SU-DHL-6 (cell line): ENCODE data around the gene TIPRL.

ENCODE experiments used
- H2AFZ ChIP-seq: fragments of 200-600 bp; sonication (generic); 2 replicates; pipeline ENCODE4 v1.6.1; 2014; ENCODE audit warnings: low read depth, mild to moderate bottlenecking, moderate library complexity, mixed read lengths, antibody characterized with exemption, low read length; ENCODE audit not compliant: severe bottlenecking
- H3F3A ChIP-seq: fragments of 200-600 bp; shearing (Covaris generic); 2 replicates; pipeline ENCODE4 v1.6.0; 2016; ENCODE audit warnings: antibody characterized with exemption, mild to moderate bottlenecking; ENCODE audit not compliant: insufficient read depth
- H3K27ac ChIP-seq: fragments of 200-600 bp; sonication (generic); 2 replicates; pipeline ENCODE4 v1.5.1; 2016; ENCODE audit warnings: low read depth, mild to moderate bottlenecking, low read length, moderate library complexity, mixed read lengths
- H3K27me3 ChIP-seq: fragments of 200-600 bp; sonication (generic), shearing (Covaris generic); 2 replicates; pipeline ENCODE4 v1.6.0; 2014; ENCODE audit warnings: mild to moderate bottlenecking, low read length
- H3K36me3 ChIP-seq: fragments of 200-600 bp; sonication (generic); 2 replicates; pipeline ENCODE4 v1.6.1; 2014; ENCODE audit warnings: mild to moderate bottlenecking, low read length, mixed read lengths
- H3K4me2 ChIP-seq: fragments of 300-600, 200-600 bp; shearing (Covaris generic), sonication (generic); 2 replicates; pipeline ENCODE4 v1.6.0; 2014; ENCODE audit warnings: low read length, low read depth, mild to moderate bottlenecking; ENCODE audit not compliant: poor library complexity, severe bottlenecking
- H3K4me3 ChIP-seq: fragments of 200-600 bp; sonication (generic); 2 replicates; pipeline ENCODE4 v1.5.1; 2014; ENCODE audit warnings: antibody characterized with exemption, low read length, mild to moderate bottlenecking, mixed read lengths; ENCODE audit not compliant: insufficient read depth, poor library complexity, severe bottlenecking
- H3K79me2 ChIP-seq: fragments of 200-600 bp; sonication (generic); 2 replicates; pipeline ENCODE4 v1.6.1; 2014; ENCODE audit warnings: mild to moderate bottlenecking, low read length, moderate library complexity; ENCODE audit not compliant: insufficient read depth
- H3K9ac ChIP-seq: fragments of 200-600 bp; sonication (generic); 2 replicates; pipeline ENCODE4 v1.7.0; 2014; ENCODE audit warnings: mild to moderate bottlenecking, low read length
- H3K9me2 ChIP-seq: fragments of 200-600 bp; sonication (generic); replicated peaks from 2 replicates; pipeline ENCODE4 v1.6.1; 2014; ENCODE audit warnings: low read length; ENCODE audit not compliant: insufficient read depth
- H3K9me3 ChIP-seq: fragments of 200-600 bp; sonication (generic); 2 replicates; pipeline ENCODE4 v1.6.1; 2014; ENCODE audit warnings: low read length, mixed read lengths; ENCODE audit not compliant: insufficient read depth
- H4K20me1 ChIP-seq: fragments of 200-600 bp; sonication (generic); 2 replicates; pipeline ENCODE4 v1.6.1; 2014; ENCODE audit warnings: low read depth, mild to moderate bottlenecking, antibody characterized with exemption, low read length, moderate library complexity, mixed read lengths
- CTCF ChIP-seq: fragments of 200-600 bp; sonication (generic); IDR thresholded peaks from one replicate; pipeline ENCODE4 v1.5.1; 2017; ENCODE audit warnings: antibody characterized with exemption, mild to moderate bottlenecking, low read length, moderate library complexity; ENCODE audit not compliant: insufficient read depth, poor library complexity, severe bottlenecking
- EZH2phosphoT487 ChIP-seq: fragments of 200-600 bp; sonication (generic), shearing (Covaris generic); conservative IDR thresholded peaks from 2 replicates; pipeline ENCODE4 v1.6.1; 2018; ENCODE audit warnings: mild to moderate bottlenecking, antibody characterized with exemption, low read length, moderate library complexity, mixed read lengths

Gene TIPRL

GRCh38 chr1:168213349-168213748 is 34.6 kb downstream of the TIPRL start:
- no peak overlapping the region for H3K9ac ChIP-seq
- H3K27me3 ChIP-seq, result no peaks in the 10 kb centered on the region
- H3F3A ChIP-seq, result no peaks in the 10 kb centered on the region
- no peak overlapping the region for H3K27ac ChIP-seq
- no peak overlapping the region for H2AFZ ChIP-seq
- H3K4me2 ChIP-seq, result no peak overlapping the region
- H4K20me1 ChIP-seq, result no peaks in the 10 kb centered on the region
- H3K9me2 ChIP-seq, result no peaks in the 10 kb centered on the region
- no peaks in the 10 kb centered on the region for H3K9me3 ChIP-seq
- no peak for TF ChIP-seq EZH2phosphoT487
- TF ChIP-seq CTCF, result no peak
- no peaks in the 10 kb centered on the region for H3K79me2 ChIP-seq
- H3K4me3 ChIP-seq, result no peak overlapping the region
- H3K36me3 ChIP-seq, result no peaks in the 10 kb centered on the region

GRCh38 chr1:168216171-168216570 is 37.4 kb downstream of the TIPRL start:
- Histone ChIP-seq H3K27ac (no peak overlapping the region), H3K9me2 (no peaks in the 10 kb centered on the region), H3K4me2 (no peak overlapping the region), H3F3A (no peaks in the 10 kb centered on the region), H3K27me3 (no peaks in the 10 kb centered on the region), H2AFZ (no peak overlapping the region), H3K4me3 (no peak overlapping the region), H4K20me1 (no peaks in the 10 kb centered on the region), H3K36me3 (no peaks in the 10 kb centered on the region), H3K9me3 (no peaks in the 10 kb centered on the region), H3K9ac (no peak overlapping the region), H3K79me2 (no peaks in the 10 kb centered on the region)
- no peak for TF ChIP-seq CTCF
- no peak for TF ChIP-seq EZH2phosphoT487

- no peak for TF ChIP-seq CTCF
- TF ChIP-seq EZH2phosphoT487, result no peak
- no peak overlapping the region for H3K4me3 ChIP-seq
- no peak overlapping the region for H3K27ac ChIP-seq
- H4K20me1 ChIP-seq, result no peaks in the 10 kb centered on the region
- no peaks in the 10 kb centered on the region for H3K9me2 ChIP-seq
- H3K79me2 ChIP-seq, result no peaks in the 10 kb centered on the region
- H2AFZ ChIP-seq, result no peak overlapping the region
- H3K4me2 ChIP-seq, result no peak overlapping the region
- H3K36me3 ChIP-seq, result no peaks in the 10 kb centered on the region
- no peaks in the 10 kb centered on the region for H3K27me3 ChIP-seq
- H3K9ac ChIP-seq, result no peak overlapping the region
- H3F3A ChIP-seq, result no peaks in the 10 kb centered on the region
- no peaks in the 10 kb centered on the region for H3K9me3 ChIP-seq
These were observed 38.9 kb downstream of the TIPRL start for GRCh38 chr1:168217664-168218063.

GRCh38 chr1:168218658-168219057 is 39.9 kb downstream of the TIPRL start:
- Histone ChIP-seq H3K27me3 (no peaks in the 10 kb centered on the region), H3K9me2 (no peaks in the 10 kb centered on the region), H3K9ac (no peak overlapping the region), H4K20me1 (no peaks in the 10 kb centered on the region), H3K79me2 (no peaks in the 10 kb centered on the region), H3K36me3 (no peaks in the 10 kb centered on the region), H3K4me3 (no peak overlapping the region), H3K9me3 (no peaks in the 10 kb centered on the region), H3K4me2 (no peak overlapping the region), H2AFZ (no peak overlapping the region), H3F3A (no peaks in the 10 kb centered on the region), H3K27ac (no peak overlapping the region)
- TF ChIP-seq CTCF, result no peak
